ENCODE data around the gene INTS7. TPM values are rescaled to one million over a fixed set of nuclear protein-coding genes. Genes with fewer than 3 reads are reported as not detected.
"Not testable (repeated sequence)": the region's sequence is repeated elsewhere in the genome, so short reads cannot be mapped to it uniquely, and the experiment has no call there.

INTS7 gene
- total RNA-seq, 1 donor from 2014 or later = 34.4 TPM

DNA sequence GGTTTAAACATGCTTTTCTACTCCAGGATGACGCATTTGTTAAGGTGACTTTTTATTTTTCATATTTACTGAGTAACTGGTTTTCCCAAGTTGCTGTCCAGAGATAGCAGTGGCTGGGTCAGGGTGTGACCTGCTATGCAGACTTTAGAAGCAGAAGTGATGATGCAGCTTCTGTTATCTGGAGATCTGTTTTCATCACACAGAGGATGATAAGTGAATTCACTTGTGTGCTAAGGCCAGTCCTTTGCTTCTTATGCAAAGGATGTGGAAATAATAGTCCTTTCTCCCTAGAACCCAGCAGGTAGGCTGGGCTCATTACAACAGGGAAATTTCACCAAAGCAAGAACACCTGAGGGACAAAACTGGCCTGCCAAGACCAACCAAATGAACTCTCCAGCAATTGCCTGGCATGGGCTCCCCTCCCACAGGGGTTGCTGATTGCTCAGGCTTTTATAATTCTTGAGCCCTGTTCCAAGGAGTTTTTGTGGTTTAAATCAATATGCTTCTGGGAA lies 107.0 kb downstream of the INTS7 start:
- Mint-ChIP-seq H3K36me3 (ENCODE audit: low read depth) (no peaks in the 10 kb centered on the region), H3K4me1 (peaks cover 6% of the 10 kb centered on the region), H3K27ac (no peak overlapping the region), H3K27me3 (peaks cover 16% of the 10 kb centered on the region), H3K9me3 (no peaks in the 10 kb centered on the region), H3K4me3 (no peak overlapping the region)
- DNase-seq = no peak
- intact Hi-C loops (cut with micrococcal nuclease) = no loop called here

DNA sequence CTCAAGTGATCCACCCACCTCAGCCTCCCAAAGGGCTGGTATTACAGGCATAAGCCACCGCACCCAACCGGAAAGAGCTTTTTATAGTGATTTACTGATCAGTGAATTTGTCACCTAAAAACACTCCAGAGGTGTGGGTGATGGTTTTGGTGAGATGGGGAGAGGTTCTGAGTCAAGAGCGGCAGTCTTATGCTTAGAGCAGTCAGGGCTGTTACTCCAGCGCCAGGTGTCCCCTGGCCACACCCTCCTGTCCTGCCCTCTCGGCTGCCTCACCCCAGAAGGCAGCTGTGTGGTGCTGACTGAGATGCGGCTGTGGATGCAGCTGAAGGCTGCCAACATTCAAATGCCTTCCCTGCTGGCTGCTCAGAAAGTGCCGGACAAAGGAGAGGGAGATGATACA lies 110.3 kb downstream of the INTS7 start:
- Mint-ChIP-seq H3K36me3 (ENCODE audit: low read depth) (no peaks in the 10 kb centered on the region), H3K27ac (no peak overlapping the region), H3K9me3 (no peaks in the 10 kb centered on the region), H3K4me3 (no peak overlapping the region), H3K4me1 (peaks cover 3% of the 10 kb centered on the region), H3K27me3 (peaks cover 20% of the 10 kb centered on the region)
- no peak for DNase-seq
- intact Hi-C loops (cut with micrococcal nuclease) = no loop called here

GRCh38 chr1:211924256-211924655 lies 111.1 kb downstream of the INTS7 start:
- Mint-ChIP-seq H3K4me3 (no peak overlapping the region), H3K36me3 (ENCODE audit: low read depth) (no peaks in the 10 kb centered on the region), H3K27me3 (peaks cover 21% of the 10 kb centered on the region), H3K9me3 (no peaks in the 10 kb centered on the region), H3K27ac (no peak overlapping the region), H3K4me1 (peaks cover 2% of the 10 kb centered on the region)
- intact Hi-C loops (cut with micrococcal nuclease) = no loop called here
- no peak for DNase-seq

- intact Hi-C loops (cut with micrococcal nuclease) = no loop called here
- H3K4me3 Mint-ChIP-seq = no peak overlapping the region
- peaks cover 26% of the 10 kb centered on the region for H3K27me3 Mint-ChIP-seq
- H3K4me1 Mint-ChIP-seq = no peaks in the 10 kb centered on the region
- H3K36me3 Mint-ChIP-seq (ENCODE audit: low read depth) = no peaks in the 10 kb centered on the region
- no peak overlapping the region for H3K27ac Mint-ChIP-seq
- DNase-seq = no peak
- no peaks in the 10 kb centered on the region for H3K9me3 Mint-ChIP-seq
Observed at GRCh38 chr1:211923095-211923494, 112.3 kb downstream of the INTS7 start.

- intact Hi-C loops (cut with micrococcal nuclease) = no loop called here
- Mint-ChIP-seq H3K36me3 (ENCODE audit: low read depth) (no peaks in the 10 kb centered on the region), H3K27ac (no peak overlapping the region), H3K4me3 (no peak overlapping the region), H3K9me3 (peaks cover 3% of the 10 kb centered on the region), H3K27me3 (peaks cover 36% of the 10 kb centered on the region), H3K4me1 (no peaks in the 10 kb centered on the region)
- DNase-seq = no peak
Observed at GRCh38 chr1:211921579-211922095, 113.7 kb downstream of the INTS7 start.

DNA sequence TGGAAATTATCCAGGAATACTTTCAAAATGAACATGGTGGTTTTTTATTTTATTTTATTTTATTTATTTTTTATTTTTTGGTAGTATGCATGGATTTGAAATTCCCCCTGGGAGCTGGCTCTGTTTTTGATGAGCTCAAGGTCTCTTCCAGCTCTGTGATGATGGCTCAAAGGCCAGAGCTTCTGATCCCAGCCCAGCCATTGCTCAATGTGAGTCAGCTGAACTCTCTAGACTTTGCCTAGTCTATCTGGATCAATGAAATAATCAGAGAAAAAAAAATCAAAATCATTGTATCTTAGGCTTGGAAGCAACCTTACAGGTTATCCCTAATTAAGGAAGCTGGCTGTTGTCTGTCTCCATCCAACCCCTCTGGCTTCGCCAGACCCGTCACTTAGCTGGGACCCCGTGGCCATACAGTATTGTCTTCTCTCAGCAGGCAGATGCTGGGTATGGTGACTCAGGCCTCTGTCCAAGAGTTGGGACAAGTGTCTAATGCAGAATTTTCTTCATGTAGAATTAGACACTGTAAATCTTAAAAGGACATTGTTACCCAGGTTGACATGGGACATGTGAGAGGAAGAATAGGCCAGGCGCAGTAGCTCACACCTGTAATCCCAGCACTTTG lies 114.6 kb downstream of the INTS7 start:
- Mint-ChIP-seq H3K4me1 (no peaks in the 10 kb centered on the region), H3K27ac (no peak overlapping the region)

DNA sequence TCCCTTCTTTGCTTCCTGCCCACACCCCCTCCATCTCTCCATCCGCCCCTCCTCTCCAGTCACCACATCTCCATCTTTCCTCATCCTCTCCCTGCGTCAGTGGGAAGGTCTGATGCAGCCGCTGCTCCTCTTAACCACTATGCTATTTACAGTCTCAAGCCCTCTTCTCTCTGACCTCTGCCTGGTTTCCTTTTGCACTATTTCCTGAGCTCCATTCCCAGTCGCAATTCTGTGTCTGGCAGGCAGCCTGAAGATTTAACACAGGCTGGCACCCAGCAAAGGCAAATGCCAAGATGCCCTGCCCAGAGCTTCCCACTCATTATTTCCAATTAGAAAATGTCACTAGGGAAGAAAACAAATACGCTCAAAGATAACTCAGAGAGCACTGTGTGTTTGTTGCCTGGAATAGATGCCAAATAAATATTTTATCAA lies 115.2 kb downstream of the INTS7 start:
- Mint-ChIP-seq H3K27ac (no peak overlapping the region), H3K4me1 (no peaks in the 10 kb centered on the region), H3K9me3 (peaks cover 11% of the 10 kb centered on the region), H3K36me3 (ENCODE audit: low read depth) (no peaks in the 10 kb centered on the region), H3K4me3 (no peak overlapping the region), H3K27me3 (peaks cover 43% of the 10 kb centered on the region)
- intact Hi-C loops (cut with micrococcal nuclease) = no loop called here
- DNase-seq = no peak

More for the DNA sequence above, 114.6 kb downstream of the INTS7 start:
- DNase-seq = no peak
- H3K36me3 Mint-ChIP-seq (ENCODE audit: low read depth) = no peaks in the 10 kb centered on the region
- intact Hi-C loops (cut with micrococcal nuclease) = no loop called here
- no peak overlapping the region for H3K4me3 Mint-ChIP-seq
- H3K27me3 Mint-ChIP-seq = peaks cover 40% of the 10 kb centered on the region
- H3K9me3 Mint-ChIP-seq = peaks cover 6% of the 10 kb centered on the region

GRCh38 chr1:211918843-211919414 lies 116.4 kb downstream of the INTS7 start:
- Mint-ChIP-seq H3K4me1 (no peaks in the 10 kb centered on the region), H3K4me3 (no peak overlapping the region), H3K9me3 (peaks cover 12% of the 10 kb centered on the region), H3K27me3 (peaks cover 39% of the 10 kb centered on the region), H3K36me3 (ENCODE audit: low read depth) (no peaks in the 10 kb centered on the region), H3K27ac (no peak overlapping the region)
- intact Hi-C loops (cut with micrococcal nuclease) = no loop called here
- DNase-seq = no peak

- Mint-ChIP-seq H3K27me3 (peaks cover 41% of the 10 kb centered on the region), H3K9me3 (peaks cover 12% of the 10 kb centered on the region)
- H3K36me3 Mint-ChIP-seq (ENCODE audit: low read depth); H3K4me1 Mint-ChIP-seq; H3K4me3 Mint-ChIP-seq; intact Hi-C loops (cut with micrococcal nuclease); H3K27ac Mint-ChIP-seq; DNase-seq: not testable (repeated sequence)
Observed at GRCh38 chr1:211916458-211916857, 118.9 kb downstream of the INTS7 start.

- Mint-ChIP-seq H3K9me3 (peaks cover 12% of the 10 kb centered on the region), H3K27me3 (peaks cover 41% of the 10 kb centered on the region), H3K4me3 (no peak overlapping the region), H3K36me3 (ENCODE audit: low read depth) (no peaks in the 10 kb centered on the region), H3K4me1 (no peaks in the 10 kb centered on the region), H3K27ac (no peak overlapping the region)
- no peak for DNase-seq
- intact Hi-C loops (cut with micrococcal nuclease) = no loop called here
Observed at GRCh38 chr1:211915924-211916323, 119.4 kb downstream of the INTS7 start.

- peaks cover 35% of the 10 kb centered on the region for H3K27me3 Mint-ChIP-seq
- H3K4me3 Mint-ChIP-seq = no peak overlapping the region
- no peak overlapping the region for H3K27ac Mint-ChIP-seq
- H3K4me1 Mint-ChIP-seq = no peaks in the 10 kb centered on the region
- no peak for DNase-seq
- H3K9me3 Mint-ChIP-seq = peaks cover 12% of the 10 kb centered on the region
- intact Hi-C loops (cut with micrococcal nuclease) = no loop called here
- no peaks in the 10 kb centered on the region for H3K36me3 Mint-ChIP-seq (ENCODE audit: low read depth)
Observed at GRCh38 chr1:211912844-211913432, 122.4 kb downstream of the INTS7 start.

DNA sequence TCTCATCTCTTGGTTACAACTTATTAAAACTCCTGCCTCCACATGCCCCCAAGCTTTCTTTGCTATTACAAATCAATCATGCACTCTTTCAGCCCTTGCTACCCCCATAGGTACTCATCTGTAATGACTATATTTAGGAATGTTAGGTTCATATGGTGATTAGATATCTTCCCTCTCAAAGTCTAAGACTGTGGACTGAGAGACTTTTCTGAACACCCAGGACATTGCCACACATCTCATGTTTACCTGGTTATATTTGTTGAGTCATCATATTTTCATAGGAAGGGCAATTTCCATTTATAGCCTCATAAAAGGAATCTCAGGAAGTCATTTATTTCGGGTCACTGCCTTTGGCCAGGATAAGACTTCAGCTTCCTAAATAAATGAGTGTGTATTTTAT lies 123.3 kb downstream of the INTS7 start:
- Mint-ChIP-seq H3K4me3 (no peak overlapping the region), H3K9me3 (peaks cover 11% of the 10 kb centered on the region), H3K27me3 (peaks cover 31% of the 10 kb centered on the region)

DNA sequence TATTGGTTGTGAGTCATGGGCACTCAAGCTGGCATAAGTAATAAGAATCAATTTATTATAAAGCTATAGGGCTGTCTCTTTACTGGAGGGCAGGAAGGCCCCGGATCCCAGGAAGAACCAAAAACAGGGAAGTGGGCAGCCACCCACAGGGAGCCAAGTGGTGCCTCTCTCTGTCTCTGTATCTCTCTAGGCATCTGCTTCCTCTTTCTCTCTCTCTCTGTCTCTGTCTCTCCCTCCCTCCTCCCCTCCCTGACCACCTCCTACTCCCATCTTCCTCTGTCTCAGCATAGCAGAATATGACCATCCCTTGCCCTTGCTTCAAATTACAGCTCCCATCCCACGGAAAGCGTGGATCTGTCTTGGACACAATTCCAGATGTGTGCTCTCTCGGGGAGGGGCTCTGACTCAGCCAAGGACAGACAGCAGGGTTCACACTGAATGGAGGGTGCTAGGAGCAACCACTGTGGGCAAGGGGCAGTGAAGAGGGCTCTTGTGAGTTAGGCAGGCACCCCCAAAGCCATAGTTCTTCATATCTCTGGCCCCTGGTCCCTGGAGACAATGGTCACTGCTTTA lies 124.4 kb downstream of the INTS7 start:
- Mint-ChIP-seq H3K27ac (no peak overlapping the region), H3K4me3 (no peak overlapping the region), H3K27me3 (peaks cover 25% of the 10 kb centered on the region), H3K9me3 (peaks cover 9% of the 10 kb centered on the region), H3K4me1 (no peaks in the 10 kb centered on the region), H3K36me3 (ENCODE audit: low read depth) (no peaks in the 10 kb centered on the region)
- DNase-seq = no peak
- intact Hi-C loops (cut with micrococcal nuclease) = no loop called here

More for the DNA sequence above, 123.3 kb downstream of the INTS7 start:
- no peak for DNase-seq
- intact Hi-C loops (cut with micrococcal nuclease) = no loop called here
- no peaks in the 10 kb centered on the region for H3K36me3 Mint-ChIP-seq (ENCODE audit: low read depth)
- H3K4me1 Mint-ChIP-seq = no peaks in the 10 kb centered on the region
- no peak overlapping the region for H3K27ac Mint-ChIP-seq
